H7 (cell line): ENCODE measurements around the gene MMP7. TPM values are rescaled to one million over a fixed set of nuclear protein-coding genes. Genes with fewer than 3 reads are reported as not detected.

ENCODE experiments used
- DNase-seq: peaks from one replicate; pipeline ENCODE4 v3.0.0; 2012
- H3K27me3 ChIP-seq: 2 replicates; pipeline ENCODE4 v1.6.0; 2011; ENCODE audit warnings: mild to moderate bottlenecking, low read length; ENCODE audit not compliant: control insufficient read depth, insufficient read depth
- H3K36me3 ChIP-seq: replicated peaks from 2 replicates; pipeline ENCODE4 v1.5.1; 2011; ENCODE audit warnings: low read length; ENCODE audit not compliant: control insufficient read depth, insufficient read depth
- H3K4me3 ChIP-seq: 2 replicates; pipeline ENCODE4 v1.5.1; 2011; ENCODE audit warnings: low read depth, mild to moderate bottlenecking, control low read depth, low read length, moderate library complexity; ENCODE audit not compliant: insufficient read depth
- total RNA-seq: library from RNA; depleted of rRNA; stranded (reverse); fragments of >200 nt; shearing (Covaris generic); gene quantifications from 2 replicates; pipeline ENCODE4 v1.2.3, GENCODE V29; 2014

The MMP7 gene
- total RNA-seq, 1 experiment from 2014 or later, result not detected

DNA sequence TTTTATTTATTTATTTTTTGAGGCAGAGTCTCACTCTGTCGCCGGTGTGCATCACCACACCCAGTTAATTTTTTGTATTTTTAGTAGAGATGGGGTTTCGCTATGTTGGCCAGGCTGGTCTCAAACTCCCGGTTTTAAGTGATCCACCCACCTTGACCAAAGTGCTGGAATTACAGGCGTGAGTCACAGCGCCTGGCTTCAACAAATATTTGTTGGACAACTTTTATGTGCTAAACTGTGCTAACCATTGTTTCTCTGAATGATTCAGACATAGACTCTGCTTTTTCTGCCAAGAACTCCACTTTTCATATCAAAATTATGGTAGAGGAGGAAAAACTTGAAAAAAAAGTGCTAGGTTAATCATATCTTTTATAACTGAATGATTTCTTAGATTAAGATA lies 36.3 kb downstream of the MMP7 start:
- DNase-seq, result no peak
- H3K27me3 ChIP-seq, result no peaks in the 10 kb centered on the region
- H3K36me3 ChIP-seq, result no peaks in the 10 kb centered on the region
- no peak overlapping the region for H3K4me3 ChIP-seq

DNA sequence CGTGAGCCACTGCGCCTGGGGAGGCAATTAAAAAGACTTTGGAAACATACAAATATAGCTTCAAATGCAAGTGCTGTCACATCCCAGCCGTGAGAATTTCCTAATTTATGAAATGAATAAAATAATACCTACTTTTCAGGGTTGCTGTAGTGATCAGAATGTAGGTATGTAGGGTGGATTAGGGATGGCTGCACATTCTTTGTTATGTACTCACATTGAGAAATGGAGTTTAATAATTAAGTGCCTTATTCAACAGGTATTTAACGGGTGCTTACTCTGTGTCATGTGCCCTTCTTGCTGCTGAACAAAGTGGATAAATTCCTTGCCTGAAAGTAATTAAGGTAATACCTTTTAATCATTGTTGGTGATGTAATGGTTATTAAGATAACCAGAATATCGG lies 37.0 kb downstream of the MMP7 start:
- Histone ChIP-seq H3K4me3 (no peak overlapping the region), H3K36me3 (no peaks in the 10 kb centered on the region), H3K27me3 (no peaks in the 10 kb centered on the region)
- no peak for DNase-seq

DNA sequence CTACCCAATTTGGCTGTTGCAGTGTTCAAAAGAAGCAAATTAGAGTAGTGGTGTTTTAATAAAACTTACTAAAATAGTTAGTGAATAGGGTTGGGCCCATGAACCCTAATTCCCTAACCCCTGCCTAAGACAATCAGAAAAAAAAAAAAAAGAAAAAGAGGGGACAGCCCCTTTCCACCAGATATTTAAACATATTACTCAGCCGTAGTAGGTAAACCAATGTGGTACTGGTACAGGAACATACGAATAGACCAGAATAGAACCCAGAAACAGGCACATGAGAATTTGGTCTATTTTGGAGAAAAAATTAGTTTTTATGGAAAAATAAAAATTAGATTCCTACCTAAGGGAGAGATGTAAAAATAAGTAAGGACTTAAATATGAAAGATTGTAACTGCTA lies 38.6 kb downstream of the MMP7 start:
- Histone ChIP-seq H3K36me3 (no peaks in the 10 kb centered on the region), H3K27me3 (no peaks in the 10 kb centered on the region), H3K4me3 (no peak overlapping the region)
- DNase-seq, result no peak

- no peak for DNase-seq
- Histone ChIP-seq H3K4me3 (no peak overlapping the region), H3K36me3 (no peaks in the 10 kb centered on the region), H3K27me3 (no peaks in the 10 kb centered on the region)
These were observed 41.1 kb downstream of the MMP7 start for GRCh38 chr11:102489186-102490145.

DNA sequence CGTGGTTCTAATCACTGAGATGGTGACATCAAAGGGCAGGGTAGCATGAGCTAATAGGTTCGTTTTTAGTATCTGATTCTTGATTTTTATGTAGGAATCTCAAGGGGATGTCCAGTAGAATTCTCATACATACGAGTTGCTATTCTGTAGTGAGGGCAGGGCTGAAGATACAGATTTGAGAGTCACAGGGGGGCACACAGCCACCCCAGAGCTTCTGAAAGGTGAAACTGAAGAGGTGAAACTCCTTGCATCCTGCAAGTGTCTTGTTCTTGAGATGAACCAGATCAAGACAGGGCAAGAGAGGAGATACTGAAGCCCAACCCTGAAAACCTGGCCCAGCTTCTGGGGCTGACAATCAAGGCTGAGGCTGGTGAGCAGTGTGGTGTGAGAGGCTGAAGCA lies 42.3 kb downstream of the MMP7 start:
- H3K27me3 ChIP-seq, result no peaks in the 10 kb centered on the region
- DNase-seq, result no peak
- no peaks in the 10 kb centered on the region for H3K36me3 ChIP-seq
- no peak overlapping the region for H3K4me3 ChIP-seq

DNA sequence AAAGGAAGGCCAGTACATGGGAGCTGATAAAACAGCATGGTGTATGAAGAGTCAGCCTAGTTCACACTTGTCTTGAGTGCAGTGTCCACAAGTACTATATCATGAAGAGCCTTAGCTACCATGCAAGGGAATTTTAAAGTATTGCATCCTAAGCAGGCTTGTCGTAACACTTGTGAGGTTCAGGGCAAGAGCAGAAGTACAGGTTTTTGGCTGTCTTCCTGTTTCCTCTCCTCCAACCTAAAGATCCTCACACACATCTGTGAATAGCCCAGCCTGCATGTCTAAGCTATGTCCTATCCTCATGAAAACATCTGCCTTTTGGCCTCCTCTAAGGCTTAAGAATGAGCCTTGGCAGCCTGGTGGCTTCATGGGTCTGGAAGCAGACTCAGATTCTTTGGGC lies 43.3 kb downstream of the MMP7 start:
- no peaks in the 10 kb centered on the region for H3K27me3 ChIP-seq
- H3K4me3 ChIP-seq, result no peak overlapping the region
- no peaks in the 10 kb centered on the region for H3K36me3 ChIP-seq
- DNase-seq, result no peak

- H3K36me3 ChIP-seq, result no peaks in the 10 kb centered on the region
- no peak overlapping the region for H3K4me3 ChIP-seq
- DNase-seq, result no peak
- no peaks in the 10 kb centered on the region for H3K27me3 ChIP-seq
These were observed 44.0 kb downstream of the MMP7 start for GRCh38 chr11:102486584-102486983.

DNA sequence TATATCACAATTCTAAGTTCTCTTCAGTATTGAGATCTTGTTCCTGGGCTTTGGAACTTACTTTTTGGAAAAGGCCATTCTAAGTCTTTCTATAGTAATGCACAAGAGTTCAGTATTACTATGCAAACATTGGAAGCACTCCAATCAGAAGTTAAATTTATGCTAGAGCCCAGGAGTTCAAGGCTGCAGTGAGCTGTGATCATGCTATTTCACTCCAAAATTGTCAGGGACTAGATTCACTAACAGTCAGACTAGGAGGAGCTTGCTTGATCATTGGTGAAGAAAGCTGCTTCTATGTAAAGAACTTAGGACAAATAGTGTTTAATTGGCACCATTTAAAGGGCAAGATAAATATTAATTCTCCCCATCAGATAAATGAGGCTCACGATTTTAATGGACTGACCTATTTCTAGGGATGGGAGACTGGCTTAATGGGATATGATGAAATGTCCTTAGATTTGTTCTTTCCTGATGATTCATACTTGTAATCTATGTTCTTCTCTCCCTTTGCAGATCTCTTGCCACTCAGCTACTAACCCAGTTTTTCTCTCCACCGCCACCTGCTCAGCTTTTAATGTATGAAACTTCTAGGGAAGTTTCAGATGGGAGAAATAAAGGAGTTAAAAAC lies 45.3 kb downstream of the MMP7 start:
- Histone ChIP-seq H3K27me3 (no peaks in the 10 kb centered on the region), H3K4me3 (no peak overlapping the region), H3K36me3 (no peaks in the 10 kb centered on the region)
- no peak for DNase-seq

DNA sequence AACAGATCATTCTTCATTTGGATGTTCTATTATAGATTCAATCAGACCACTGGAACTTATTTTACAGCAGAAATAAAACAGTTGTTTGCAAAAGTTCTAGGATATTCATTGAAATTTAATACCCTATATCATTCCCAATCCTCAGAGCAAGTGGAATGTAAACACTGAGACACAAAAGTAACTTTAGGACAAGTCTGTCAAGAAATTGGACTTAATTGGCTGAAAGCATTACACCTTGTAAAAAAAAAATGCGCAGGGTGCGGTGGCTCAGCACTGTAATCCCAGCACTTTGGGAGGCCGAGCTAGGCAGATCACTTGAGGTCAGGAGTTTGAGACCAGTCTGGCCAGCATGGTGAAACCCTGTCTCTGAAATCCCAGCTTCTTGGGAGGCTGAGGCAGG lies 48.1 kb downstream of the MMP7 start:
- DNase-seq, result no peak
- no peaks in the 10 kb centered on the region for H3K36me3 ChIP-seq
- H3K27me3 ChIP-seq, result no peaks in the 10 kb centered on the region
- no peak overlapping the region for H3K4me3 ChIP-seq

- Histone ChIP-seq H3K27me3 (no peaks in the 10 kb centered on the region), H3K36me3 (no peaks in the 10 kb centered on the region), H3K4me3 (no peak overlapping the region)
- no peak for DNase-seq
These were observed 50.8 kb downstream of the MMP7 start for GRCh38 chr11:102479733-102480132.

DNA sequence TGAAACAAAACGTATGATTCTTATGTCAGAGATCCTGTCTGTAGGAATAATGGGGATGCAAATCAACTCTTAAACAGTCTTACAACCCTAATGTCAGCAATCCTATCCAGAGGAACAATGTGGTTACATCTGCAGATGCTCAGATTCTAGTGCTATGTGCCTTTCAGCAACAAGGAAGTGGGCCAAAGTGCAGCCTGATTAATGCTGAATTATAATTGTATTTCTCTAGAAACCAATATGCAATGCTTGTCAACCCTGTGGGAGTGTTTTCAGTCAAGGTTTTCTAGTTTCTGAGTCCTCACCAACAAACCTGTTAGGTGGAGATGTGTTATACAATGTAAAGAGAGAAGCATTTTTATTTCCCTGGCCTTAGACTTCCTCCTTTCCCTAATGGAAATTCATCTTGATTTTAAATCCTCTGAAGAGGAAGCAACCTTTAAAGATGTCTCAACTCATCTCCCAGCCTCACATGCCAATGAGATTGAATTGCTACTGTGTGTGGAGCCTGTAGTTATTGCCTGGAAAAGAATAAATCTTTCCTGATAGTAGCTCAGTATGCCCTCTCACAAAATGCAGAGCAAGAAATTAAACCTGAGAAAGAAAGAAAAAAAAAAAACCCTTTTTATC lies 51.8 kb downstream of the MMP7 start:
- H3K27me3 ChIP-seq, result no peaks in the 10 kb centered on the region
- H3K4me3 ChIP-seq, result no peak overlapping the region
- no peak for DNase-seq
- H3K36me3 ChIP-seq, result no peaks in the 10 kb centered on the region

GRCh38 chr11:102476812-102477211 lies 53.7 kb downstream of the MMP7 start:
- Histone ChIP-seq H3K27me3 (no peaks in the 10 kb centered on the region), H3K36me3 (no peaks in the 10 kb centered on the region), H3K4me3 (no peak overlapping the region)
- DNase-seq, result no peak

DNA sequence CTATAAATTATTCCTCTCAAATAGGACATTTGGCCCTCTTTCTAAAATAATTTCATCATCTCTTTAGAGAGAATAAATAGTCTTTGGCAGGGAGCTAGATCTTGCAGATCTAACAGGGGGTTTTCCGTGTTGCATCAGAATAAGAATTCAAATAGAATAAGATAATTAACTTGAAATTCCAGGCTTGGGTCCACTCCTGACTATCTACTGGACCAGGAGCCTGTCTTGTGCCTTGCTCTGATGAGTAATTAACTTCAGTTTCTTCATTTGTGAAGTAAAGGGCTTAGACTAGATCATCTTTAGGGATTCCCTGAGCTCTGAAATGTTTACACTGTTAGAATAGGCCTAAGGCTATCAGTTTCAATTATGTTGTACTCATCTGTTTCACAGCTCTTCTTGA lies 54.5 kb downstream of the MMP7 start:
- Histone ChIP-seq H3K27me3 (no peaks in the 10 kb centered on the region), H3K4me3 (no peak overlapping the region), H3K36me3 (no peaks in the 10 kb centered on the region)
- DNase-seq, result no peak

- Histone ChIP-seq H3K36me3 (no peaks in the 10 kb centered on the region), H3K27me3 (no peaks in the 10 kb centered on the region), H3K4me3 (no peak overlapping the region)
- no peak for DNase-seq
These were observed 57.0 kb downstream of the MMP7 start for GRCh38 chr11:102473543-102473942.

DNA sequence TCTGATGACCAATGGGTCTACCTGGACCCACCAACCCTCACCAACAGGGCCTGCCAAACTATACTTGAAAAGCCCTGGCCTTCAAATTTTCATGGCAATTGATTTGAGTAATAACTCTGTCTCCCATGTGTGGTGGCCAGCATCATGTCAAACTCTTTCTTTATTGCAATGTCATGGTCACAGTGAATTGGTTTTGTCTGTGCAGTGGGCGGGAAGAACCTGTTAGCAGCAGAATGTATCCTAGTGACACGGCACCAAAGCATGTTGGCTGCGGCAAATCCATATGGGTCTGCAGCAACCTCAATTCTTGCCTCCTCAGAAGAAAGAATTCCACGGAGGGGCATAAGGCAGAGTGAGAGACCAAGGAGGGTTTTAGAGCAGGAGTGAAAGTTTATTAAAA lies 58.4 kb downstream of the MMP7 start:
- Histone ChIP-seq H3K4me3 (no peak overlapping the region), H3K27me3 (no peaks in the 10 kb centered on the region), H3K36me3 (no peaks in the 10 kb centered on the region)
- no peak for DNase-seq
